Activated CD4-positive, alpha-beta T cell treated with anti-CD3 and anti-CD28 coated beads, Interleukin-2, amount 50 U/mL, for 16 hours (primary cell): ENCODE data around the gene PPA2.
A peak's percentile ranks its signal among the peaks of the same experiment; 100 is the strongest.
"Not testable (repeated sequence)": the region's sequence is repeated elsewhere in the genome, so short reads cannot be mapped to it uniquely, and the experiment has no call there.

Experiments
- DNase-seq: peaks from one replicate; pipeline ENCODE4 v3.0.0-alpha.2; 2020

The PPA2 gene

DNA sequence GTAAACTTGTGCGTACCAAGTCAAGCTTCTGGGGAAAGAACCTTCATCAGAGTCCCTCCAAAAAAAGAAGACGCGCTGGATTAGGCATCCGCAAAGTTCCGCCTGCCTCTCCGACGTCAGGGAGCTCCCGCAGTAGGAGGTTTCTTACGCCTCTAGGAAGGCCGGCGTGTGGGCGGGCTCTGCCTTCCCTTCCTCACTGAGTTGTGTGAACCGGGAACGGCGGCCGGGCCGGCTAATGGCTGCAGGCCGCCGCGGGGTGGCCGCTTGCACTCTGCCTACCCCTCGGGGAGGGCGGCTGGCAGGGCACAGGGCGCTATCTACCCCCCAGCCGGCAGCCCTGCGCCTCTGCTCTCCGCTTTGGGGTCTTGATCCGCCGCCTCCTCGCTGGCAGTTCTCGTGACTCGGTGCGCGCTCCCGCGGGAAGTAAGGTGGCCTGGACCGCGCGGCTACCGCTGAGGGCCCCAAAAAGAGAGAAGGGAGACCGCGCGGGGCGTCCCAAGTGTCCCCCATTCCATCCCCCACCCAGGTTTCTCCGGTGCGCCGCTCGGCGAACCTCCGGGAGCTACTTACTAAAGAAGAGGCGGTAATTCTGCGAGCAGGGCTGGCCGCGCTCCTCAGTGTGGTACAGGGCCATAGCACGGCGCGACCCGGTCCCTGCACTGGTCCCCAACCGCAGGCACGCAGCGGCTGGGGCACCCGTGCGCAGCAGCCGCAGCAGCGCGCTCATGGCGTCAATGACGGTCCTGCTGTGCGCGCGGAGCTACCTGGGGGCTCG lies at the start of gene PPA2:
Gene PPA2 (minus strand): TSS at position 739 of the 775 bp plus-strand sequence. CDS start 12 bp downstream, at position 727.
- peak; percentile 84 for DNase-seq

DNA sequence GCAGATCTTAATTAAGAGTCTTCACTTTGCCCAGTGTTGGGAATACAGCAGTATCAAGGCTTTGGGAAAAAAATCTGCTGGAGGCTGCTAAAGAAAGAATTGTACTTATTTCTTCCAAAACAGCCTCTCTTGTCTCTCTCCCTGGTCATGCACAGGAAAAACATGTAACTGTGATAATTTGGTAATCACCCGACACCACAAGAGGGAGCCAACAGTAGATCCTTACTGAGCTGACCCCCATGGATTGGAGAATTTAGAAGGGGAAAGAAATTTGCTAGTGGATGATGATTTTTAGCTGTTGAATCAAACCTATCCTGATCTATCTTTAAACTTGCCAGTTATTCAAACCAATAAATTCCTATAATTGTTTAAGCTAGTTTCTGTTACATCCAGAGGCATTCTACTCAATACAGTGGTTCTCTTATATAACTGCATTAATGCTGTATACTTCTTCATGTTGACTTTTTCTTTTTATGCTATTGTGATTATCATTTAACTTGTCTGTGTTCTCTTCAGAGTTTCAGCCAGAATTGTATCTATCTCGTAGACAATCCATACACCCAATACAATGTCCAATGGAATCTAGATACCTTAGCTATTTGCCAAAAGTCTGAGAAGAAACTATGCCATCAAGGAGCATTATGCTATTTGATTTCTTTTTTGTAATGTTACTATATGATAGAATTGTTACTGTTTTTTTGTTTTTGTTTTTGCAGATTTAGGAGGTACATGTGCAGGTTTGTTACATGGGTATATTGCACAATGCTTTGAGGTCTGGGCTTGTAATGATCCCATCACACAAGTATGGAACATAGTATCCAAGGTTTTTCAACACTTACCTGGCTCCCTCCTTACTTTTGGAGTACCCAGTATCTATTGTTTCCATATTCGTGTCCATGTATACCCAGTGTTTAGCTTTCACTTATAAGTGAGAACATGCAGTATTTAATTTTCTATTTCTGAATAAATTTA lies 47.2 kb upstream of the PPA2 start:
- peak; percentile 21 for DNase-seq

DNA sequence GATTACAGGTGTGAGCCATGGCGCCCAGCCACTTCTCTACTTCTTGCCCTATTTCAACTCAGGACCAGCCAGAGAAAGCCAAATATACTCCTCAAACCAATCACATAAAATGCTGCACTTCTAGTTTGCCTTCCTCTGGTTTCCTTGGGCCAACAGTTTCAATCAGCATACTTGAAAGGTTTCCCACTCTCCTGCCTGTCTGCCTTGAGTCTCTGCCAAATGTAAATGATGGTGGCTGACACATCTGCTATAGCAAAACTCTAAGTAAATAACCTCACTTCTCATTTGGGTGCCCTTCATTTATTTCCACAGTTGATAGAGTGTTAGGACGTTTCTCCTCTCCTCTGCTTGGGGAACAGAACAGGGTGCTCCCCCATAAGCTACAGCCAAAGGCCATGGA lies 36.4 kb upstream of the PPA2 start:
- DNase-seq, result no peak

DNA sequence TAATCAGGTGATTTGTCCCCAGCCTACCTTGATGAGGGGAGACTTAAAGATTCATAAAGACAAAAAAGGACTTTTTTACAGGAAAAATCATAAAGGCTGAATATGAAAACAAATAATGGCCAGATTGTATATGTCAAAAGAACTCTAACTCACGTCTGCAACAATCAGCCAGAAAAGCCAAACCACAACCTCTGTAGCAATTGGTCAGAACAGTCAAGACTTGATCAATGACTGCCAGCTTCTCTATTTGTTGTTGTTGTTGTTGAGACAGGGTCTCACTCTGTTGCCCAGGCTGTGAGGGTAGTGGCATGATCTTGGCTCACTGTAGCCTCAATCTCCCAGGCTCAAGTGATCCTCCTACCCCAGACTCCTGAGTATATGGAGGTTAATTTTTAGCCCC lies 35.9 kb upstream of the PPA2 start:
- no peak for DNase-seq

DNA sequence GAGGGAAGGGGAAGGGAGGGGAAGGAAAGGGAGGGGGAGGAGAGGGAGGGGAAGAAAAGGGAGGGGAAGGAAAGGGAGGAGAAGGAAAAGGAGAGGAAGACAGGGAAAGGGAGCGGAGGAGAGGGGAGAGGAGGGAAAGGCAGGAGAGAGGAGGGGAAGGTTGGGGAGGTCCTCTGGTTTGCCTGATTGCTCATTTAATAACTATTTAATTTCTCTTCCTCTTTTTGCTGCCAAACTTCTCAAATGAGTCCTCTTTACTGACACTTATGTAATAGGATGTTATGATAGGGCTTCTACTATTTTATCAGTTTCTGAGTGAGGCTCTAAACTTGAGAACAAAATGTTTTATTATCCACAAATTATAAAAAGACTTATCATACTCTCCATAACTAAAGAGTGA lies 35.4 kb upstream of the PPA2 start:
- no peak for DNase-seq

DNA sequence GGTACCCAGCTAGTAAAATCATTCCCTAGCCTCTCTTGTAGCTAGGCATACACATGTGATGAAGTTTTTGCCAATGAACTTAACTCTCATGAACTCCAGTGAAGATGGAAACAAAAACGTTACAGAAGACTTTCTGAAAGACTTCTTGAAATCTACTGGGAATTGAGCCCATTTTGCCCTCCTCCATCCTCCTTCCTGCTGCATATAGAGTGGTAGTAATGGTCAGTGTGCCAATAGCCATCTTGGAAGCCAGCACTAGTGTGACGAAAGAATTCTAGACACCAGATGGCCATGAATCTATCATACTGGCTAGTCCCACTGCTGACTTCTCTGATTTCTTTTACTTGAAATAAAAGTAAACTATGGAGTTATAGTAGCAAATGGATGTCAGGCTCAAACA lies 30.9 kb upstream of the PPA2 start:
- DNase-seq, result no peak

DNA sequence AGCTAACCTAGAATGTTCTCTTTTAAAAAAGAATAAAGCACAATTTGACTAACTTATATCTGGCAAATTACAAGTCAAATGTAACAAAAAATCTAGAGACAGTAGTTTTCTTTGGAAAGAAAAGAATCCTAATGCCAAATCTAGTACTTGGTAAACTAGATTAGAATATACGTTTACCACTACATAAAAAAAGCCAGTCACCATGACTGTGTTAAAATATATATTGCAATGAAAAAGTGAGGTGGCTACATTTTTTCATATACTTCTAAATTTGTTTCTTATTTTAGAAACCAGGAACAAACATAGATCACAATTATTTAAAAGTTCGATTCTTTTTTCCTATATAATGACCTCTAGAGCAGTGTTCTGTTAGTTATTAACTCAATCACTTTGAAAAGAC lies 29.6 kb upstream of the PPA2 start:
- no peak for DNase-seq

DNA sequence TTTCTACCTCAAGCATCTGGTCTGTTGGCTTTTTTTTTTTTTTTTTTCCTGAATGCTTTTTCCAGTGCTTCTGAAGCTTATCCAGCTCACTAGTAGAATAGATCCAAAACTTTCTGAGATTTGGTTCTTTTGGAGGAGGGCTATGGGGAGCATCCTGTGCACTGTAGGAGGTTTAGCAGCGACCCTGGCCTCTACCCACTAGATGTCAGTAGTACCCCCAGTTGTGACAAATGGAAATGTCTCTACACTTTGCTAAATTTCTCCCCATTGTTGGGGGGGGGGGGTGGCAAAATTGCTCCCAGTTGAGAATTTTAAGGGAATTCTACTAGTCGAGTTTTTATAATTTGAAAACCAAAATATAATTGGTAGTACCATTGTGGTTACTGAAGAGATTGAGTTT lies 23.0 kb upstream of the PPA2 start:
- DNase-seq, result no peak

DNA sequence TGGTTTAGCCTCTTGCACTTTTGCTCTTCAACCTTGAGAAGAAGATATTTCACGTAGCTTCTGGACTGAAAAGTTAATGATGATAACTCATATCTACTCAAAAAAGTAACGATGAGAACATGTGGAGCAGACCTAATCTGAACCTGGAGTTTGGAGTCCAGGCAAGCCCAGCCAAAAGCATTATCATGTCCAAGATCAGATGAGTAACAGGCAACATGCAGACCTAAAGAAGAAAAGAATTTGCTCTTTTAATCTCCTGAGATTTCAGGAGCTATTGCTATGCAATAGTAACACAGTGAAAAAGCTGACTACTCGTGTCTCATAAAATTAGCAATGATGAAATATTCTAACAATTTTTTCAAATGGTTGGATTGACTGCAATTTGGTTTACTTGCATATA lies 21.8 kb upstream of the PPA2 start:
- no peak for DNase-seq

DNA sequence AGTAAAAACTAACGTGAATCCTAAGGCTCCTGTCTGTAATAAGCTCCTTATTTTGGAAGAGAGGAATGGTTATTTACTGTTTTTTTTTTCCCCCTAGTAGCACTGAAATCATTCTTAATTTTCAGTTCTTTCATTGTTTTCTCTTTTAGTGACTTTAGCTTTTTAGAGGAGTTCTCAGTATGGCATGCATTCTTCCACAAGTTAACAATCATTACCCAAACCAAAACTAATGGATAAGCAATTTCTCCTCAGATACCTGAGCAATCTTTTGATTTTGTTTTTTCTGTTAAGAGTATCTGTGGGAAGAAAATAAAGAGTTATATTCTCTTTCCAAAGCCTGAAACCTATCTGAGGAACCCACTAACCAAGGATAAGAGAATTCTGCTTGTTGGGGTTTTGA lies 16.7 kb upstream of the PPA2 start:
- no peak for DNase-seq

DNA sequence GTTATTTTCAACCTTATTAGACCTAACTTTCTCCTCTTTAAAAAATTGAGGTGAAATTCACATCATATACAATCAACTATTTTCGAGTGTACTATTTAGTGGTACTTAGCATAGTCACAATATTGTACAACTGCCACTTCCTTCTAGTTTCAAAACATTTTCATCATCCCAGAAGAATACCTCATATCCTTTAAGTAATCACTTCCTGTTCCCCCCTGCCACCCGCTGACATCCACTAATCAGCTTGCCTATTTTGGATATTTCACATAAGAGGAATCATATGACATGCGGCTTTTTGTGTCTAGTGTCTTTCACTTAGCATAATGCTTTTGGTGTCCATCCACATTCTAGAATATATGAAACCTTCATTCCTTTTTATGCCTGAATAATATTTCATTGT lies 10.0 kb upstream of the PPA2 start:
- no peak for DNase-seq

DNA sequence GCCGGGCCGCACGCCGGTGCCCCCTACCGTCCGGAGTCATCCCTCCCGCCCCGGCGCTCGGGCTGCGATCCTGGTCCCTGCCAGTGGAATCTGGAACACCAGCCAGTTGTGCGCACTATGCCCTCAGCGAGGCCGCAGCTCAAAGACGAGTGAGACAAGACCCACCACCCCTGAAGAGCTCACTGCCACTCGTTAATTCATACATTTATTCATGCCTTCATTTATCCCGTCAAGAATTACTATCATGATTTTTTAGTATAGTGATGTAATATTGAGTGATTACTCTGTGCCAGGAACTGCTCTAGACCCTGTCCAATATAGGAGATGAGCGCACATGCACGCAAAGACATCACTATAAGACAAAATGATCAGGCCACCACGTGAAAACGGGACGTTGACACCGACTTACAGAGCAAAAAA lies 247 bp upstream of the PPA2 start:
- peak; percentile 87 for DNase-seq

DNA sequence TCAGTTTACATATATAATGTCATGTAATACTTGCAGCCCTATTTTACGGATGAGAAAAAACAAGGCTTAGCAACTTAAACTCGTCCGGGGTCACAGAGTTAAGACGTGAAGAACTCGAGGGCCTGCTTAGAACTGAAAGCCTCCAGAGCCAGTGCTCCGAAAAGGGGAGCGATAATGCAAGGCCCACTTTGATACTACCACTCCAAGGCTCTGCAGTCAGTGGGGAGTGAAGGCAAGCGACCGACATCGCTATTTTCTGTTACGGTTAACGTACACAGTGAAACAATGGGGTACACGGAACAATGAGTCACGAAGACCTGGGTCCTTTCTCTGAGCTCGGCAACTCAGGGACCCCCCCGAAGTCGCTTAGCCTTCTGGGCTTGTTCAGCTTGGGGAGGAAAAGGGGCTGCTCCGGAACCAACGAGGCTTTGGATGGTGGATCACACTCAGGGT lies 965 bp downstream of the PPA2 start:
- DNase-seq, result no peak

DNA sequence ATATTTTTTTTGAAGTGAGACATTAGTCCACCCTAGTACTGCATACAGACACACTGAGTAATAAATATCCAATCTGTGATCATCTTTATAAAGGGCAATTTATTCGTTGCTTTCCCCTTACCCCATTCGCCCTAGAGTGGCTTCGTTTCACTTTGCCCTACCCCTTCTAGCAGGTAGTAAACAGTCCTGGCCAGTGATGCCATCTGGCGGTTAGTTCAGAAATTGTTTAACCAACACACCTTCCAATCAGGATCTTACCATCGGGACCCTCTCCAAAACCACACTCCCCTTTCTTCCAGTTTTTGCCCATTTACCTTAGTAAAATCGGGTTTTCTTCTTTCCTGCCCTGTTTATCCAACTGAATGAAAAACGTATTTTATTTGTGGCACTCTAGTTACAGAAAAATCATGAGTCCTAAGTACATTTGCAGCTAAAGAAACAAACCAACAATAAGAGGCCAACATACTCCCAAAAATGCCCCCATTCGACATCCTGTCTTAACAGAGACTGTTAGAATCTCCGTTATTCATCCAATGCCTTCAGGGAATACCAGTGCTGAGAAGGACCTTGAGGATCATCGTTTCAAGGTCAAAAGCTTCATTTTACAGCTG lies 2.2 kb downstream of the PPA2 start:
- DNase-seq, result peak; percentile 86

DNA sequence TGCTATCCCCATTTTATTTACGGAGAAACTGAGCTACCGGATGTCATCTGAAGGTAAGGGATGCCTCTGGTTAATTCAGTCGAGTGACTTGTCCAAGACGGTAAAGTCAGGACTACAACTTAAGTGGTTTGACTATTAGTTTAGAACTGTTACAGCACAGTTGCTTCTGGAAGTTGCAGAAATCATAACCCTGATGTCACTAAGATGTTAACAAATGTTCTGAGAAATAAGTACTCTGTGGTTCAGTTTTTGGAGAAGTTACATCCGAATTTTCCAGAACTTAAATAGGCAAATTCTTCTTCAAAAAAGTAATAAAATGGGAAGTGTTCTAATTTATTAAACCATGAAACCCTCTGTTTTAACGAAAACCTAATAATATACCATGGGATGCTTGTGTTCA lies 3.1 kb downstream of the PPA2 start:
- no peak for DNase-seq

DNA sequence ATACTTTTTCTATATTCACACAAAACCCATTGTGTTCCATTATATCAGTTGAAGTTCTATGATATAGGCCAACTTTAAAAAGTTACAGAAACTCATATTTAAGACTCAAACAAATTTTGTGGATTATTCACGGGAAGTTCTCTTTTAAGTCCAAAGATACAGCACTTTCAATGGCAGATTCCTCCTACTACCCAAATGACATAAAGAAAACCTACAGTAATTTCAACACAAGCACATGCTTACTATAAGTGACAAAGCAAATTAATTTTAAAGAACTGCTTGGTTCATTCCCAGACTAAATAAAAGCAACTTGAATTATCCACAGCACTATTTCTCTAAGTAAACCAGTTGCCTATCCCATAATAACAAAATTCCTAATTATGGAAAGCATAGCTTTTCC lies 4.1 kb downstream of the PPA2 start:
- DNase-seq, result no peak

DNA sequence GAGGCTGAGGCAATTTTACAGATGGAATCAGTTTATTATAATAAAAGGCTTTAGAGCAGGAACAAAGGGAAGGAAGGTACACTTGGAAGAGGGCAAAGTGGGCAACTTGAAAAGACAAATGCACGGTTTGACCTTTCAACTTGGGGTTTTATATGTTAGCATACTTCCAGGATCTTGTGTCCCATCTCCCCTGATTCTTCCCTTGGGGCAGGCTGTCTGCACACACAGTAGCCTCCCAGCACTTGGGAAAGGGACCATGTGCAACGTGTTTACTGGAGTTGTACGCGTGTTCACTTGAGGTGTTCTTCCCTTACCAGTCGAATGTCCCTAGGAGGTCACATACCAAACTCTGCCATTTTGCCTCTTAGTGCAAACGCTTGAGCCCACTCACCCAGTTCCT lies 7.3 kb downstream of the PPA2 start:
- DNase-seq, result no peak

DNA sequence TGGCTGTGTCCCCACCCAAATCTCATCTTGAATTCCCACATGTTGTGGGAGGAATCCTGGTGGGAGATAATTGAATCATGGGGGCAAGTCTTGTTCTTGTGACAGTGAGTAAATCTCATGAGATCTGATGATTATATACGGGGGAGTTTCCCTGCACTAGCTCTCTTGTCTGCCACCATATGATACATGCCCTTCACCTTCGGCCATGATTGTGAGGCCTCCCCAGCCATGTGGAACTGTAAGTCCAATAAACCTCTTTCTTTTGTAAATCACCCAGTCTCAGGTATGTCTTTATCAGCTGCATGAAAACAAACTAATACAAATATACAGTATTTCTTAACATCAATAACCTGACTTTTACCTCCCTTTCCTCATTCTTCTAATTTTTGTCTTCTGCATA lies 9.3 kb downstream of the PPA2 start:
- DNase-seq, result not testable (repeated sequence)

DNA sequence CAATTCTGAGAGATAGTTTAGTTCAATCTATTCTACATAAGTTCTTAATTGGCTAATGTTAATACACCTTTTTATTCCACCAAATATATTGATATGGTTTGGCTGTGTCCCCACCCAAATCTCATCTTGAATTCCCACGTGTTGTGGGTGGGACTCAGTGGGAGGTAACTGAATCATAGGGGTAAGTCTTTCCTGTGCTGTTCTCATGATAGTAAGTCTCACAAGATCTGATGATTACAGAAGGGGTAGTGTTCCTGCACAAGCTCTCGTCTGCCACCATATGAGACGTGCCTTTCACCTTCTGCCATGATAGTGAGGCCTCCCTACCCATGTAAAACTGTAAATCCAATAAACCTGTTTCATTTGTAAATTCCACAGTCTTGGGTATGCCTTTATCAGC lies 11.3 kb downstream of the PPA2 start:
- no peak for DNase-seq

DNA sequence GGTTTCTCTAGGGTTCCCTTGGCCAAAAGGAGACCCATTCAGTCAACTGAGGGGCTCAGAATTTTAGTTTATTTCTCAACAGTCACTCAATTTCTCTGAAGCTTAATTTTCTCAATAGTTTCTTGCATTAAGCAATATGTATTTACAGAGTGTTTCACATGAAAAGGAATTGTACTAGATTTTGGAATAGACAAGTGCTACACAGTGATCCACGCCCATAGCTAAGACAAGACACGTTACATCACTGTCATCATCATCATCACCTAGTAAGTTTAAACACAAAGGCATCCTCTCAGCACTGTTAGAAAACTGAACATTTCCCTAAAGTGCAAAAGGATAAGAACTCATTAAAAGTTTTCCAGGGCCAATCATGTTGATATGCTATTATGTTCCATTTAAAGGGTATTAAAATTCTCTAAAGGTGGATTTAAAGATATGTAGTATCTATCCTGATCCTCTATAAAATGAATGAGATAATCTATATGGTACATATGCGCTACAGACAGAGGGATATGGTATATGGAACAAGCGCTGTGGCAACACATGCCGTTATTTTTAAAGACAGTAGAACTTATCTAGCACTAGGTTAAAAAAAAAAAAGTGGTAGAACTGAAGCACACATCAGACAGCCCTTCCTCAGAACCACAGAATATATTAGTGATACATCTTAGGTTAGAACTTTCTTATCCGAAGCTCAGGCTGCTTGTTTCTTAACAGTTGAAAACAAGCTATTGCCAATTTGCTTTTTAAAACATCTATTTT lies 12.1 kb downstream of the PPA2 start:
- no peak for DNase-seq

DNA sequence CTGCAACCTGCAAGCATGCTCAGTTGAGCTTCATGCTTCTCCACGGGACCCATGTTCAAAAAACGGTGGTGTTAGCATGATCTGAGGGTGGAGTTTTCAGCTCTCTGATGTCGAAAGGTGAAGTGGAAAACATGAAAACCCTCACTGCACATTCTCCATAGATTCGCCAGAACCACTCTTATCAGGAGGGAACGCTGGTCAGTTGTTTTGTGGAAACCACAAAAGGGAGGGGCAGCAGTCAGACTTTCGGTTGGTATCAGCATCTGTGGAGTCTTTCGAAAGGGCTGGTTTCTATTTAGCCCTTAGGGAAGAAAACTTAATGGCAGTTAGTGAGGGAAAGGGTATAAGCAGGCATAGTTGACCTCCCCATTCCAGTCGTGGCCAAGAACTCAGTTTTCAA lies 12.6 kb downstream of the PPA2 start:
- no peak for DNase-seq

DNA sequence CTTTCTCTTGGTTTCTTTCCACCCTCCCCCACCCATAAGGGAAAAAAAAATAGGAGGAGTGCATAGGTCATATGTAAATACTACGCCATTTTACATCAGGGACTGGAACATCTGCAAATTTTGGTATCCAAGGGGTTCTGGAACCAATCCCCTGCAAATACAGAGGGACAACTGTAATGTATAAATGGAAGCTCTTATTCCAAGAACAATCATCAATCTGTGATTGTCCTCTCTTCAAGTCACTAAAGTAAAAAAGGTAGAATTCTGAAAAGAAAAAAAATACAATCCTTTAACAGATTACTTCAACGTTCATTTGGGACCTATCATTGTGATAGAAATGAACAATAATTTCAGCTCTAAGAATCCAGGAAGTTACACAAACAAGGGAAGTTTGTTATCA lies 13.6 kb downstream of the PPA2 start:
- DNase-seq, result no peak

DNA sequence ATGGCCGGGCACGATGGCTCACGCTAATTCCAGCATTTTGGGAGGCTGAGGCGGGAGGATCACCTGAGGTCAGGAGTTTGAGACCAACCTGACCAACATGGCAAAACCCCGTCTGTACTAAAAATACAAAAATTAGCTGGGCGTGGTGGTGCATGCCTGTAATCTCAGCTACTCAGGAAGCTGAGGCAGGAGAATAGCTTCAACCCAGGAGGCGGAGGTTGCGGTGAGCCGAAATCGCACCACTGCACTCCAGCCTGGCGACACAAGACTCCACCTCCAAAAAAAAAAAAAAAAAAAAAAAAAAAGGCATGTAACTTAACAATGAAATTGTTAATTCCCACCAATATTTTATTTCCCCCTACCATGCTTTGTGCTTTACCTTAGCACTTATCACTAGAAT lies 15.3 kb downstream of the PPA2 start:
- not testable (repeated sequence) for DNase-seq
